HEK293 (cell line): ENCODE measurements around the gene PNLDC1.

Experiments
- CTCF ChIA-PET: fragments of 350-600 bp; formaldehyde crosslinking; extraction: SDS; loops from one replicate; lab custom pipeline; 2021; ENCODE audit warnings: antibody characterized with exemption; lab: Yijun Ruan, JAX
- POLR2A ChIA-PET: fragments of 300-600 bp; formaldehyde crosslinking; extraction: SDS; loops from one replicate; lab custom pipeline; 2020; ENCODE audit warnings: antibody characterized with exemption, inconsistent platforms; lab: Yijun Ruan, JAX
- H3K27ac ChIP-seq: fragments of 200-500 bp; sonication (Bioruptor generic); 2 replicates; pipeline ENCODE4 v1.5.1; 2014; ENCODE audit warnings: low read depth, low read length, control low read depth, inconsistent platforms; ENCODE audit errors: extremely low read depth
- H3K36me3 ChIP-seq, 2 experiments: fragments of 200-500 bp in 1 of 2; sonication (Bioruptor generic) in 1 of 2; 1 replicate in 1 of 2; 2 replicates in 1 of 2; pipeline ENCODE4 v1.5.1; 2014 to 2017; ENCODE audit warnings: inconsistent platforms in 2 of 2, low read length in 2 of 2; ENCODE audit not compliant: control insufficient read depth in 2 of 2, insufficient read depth in 1 of 2
- H3K4me1 ChIP-seq: fragments of 200-500 bp; sonication (Bioruptor generic); 2 replicates; pipeline ENCODE4 v1.5.1; 2014; ENCODE audit warnings: mild to moderate bottlenecking, low read length, inconsistent platforms; ENCODE audit not compliant: control insufficient read depth, insufficient read depth
- H3K4me3 ChIP-seq: 2 replicates; pipeline ENCODE4 v1.5.1; 2011; ENCODE audit warnings: low read depth, mild to moderate bottlenecking, control low read depth, low read length, moderate library complexity
- H3K9me3 ChIP-seq: fragments of 200-500 bp; sonication (Bioruptor generic); 2 replicates; pipeline ENCODE4 v1.5.1; 2014; ENCODE audit warnings: low read depth, low read length, inconsistent platforms; ENCODE audit not compliant: control insufficient read depth, insufficient read depth
- KLF16 ChIP-seq: fragments of 450-650 bp; formaldehyde crosslinking; IDR thresholded peaks from 2 replicates; pipeline ENCODE4 v1.5.1; 2017; ENCODE audit warnings: missing biosample characterization, missing genetic modification characterization
- OVOL3 ChIP-seq: fragments of 450-650 bp; formaldehyde crosslinking; IDR thresholded peaks from 2 replicates; pipeline ENCODE4 v1.5.1; 2016; ENCODE audit warnings: missing biosample characterization, missing genetic modification characterization
- YY1 ChIP-seq: fragments of 450-650 bp; formaldehyde crosslinking; IDR thresholded peaks from 2 replicates; pipeline ENCODE4 v1.5.1; 2018; ENCODE audit warnings: missing biosample characterization, missing genetic modification characterization
- ZBTB17 ChIP-seq: fragments of 450-650 bp; formaldehyde crosslinking; IDR thresholded peaks from 2 replicates; pipeline ENCODE4 v1.5.1; 2016; ENCODE audit warnings: missing biosample characterization, missing genetic modification characterization
- ZNF202 ChIP-seq: fragments of 450-650 bp; formaldehyde crosslinking; IDR thresholded peaks from 2 replicates; pipeline ENCODE4 v1.5.1; 2016; ENCODE audit warnings: missing biosample characterization, missing genetic modification characterization, borderline replicate concordance
- ZNF239 ChIP-seq: fragments of 450-650 bp; formaldehyde crosslinking; IDR thresholded peaks from 2 replicates; pipeline ENCODE4 v1.5.1; 2016; ENCODE audit warnings: missing biosample characterization, missing genetic modification characterization
- ZNF391 ChIP-seq: fragments of 450-650 bp; formaldehyde crosslinking; IDR thresholded peaks from 2 replicates; pipeline ENCODE4 v1.5.1; 2016; ENCODE audit warnings: low read depth, missing biosample characterization, missing genetic modification characterization, borderline replicate concordance
- ZNF394 ChIP-seq: fragments of 450-650 bp; formaldehyde crosslinking; IDR thresholded peaks from 2 replicates; pipeline ENCODE4 v1.5.1; 2016; ENCODE audit warnings: missing biosample characterization, missing genetic modification characterization, mild to moderate bottlenecking, moderate library complexity, borderline replicate concordance
- ZNF48 ChIP-seq: fragments of 450-650 bp; formaldehyde crosslinking; IDR thresholded peaks from 2 replicates; pipeline ENCODE4 v1.5.1; 2016; ENCODE audit warnings: missing biosample characterization, missing genetic modification characterization
- ZNF670 ChIP-seq: fragments of 450-650 bp; formaldehyde crosslinking; IDR thresholded peaks from 2 replicates; pipeline ENCODE4 v1.5.1; 2016; ENCODE audit warnings: missing biosample characterization, missing genetic modification characterization, low read depth
- ZNF792 ChIP-seq: fragments of 450-650 bp; formaldehyde crosslinking; IDR thresholded peaks from 2 replicates; pipeline ENCODE4 v1.5.1; 2016; ENCODE audit warnings: missing biosample characterization, missing genetic modification characterization
- ZSCAN5A ChIP-seq: fragments of 450-650 bp; formaldehyde crosslinking; IDR thresholded peaks from 2 replicates; pipeline ENCODE4 v1.5.1; 2016; ENCODE audit warnings: missing biosample characterization, missing genetic modification characterization
- ZXDB ChIP-seq: fragments of 450-650 bp; formaldehyde crosslinking; IDR thresholded peaks from 2 replicates; pipeline ENCODE4 v1.5.1; 2016; ENCODE audit warnings: missing biosample characterization, missing genetic modification characterization
- TF ChIP-seq, protein P1 (sequence below): fragments of 450-650 bp; formaldehyde crosslinking; IDR thresholded peaks from 2 replicates; pipeline ENCODE4 v1.5.1; 2016; ENCODE audit warnings: missing biosample characterization, missing genetic modification characterization, borderline replicate concordance
- TF ChIP-seq, protein P2 (sequence below): fragments of 450-650 bp; formaldehyde crosslinking; IDR thresholded peaks from 2 replicates; pipeline ENCODE4; 2016; ENCODE audit warnings: missing biosample characterization, missing genetic modification characterization
- TF ChIP-seq, protein P3 (sequence below): fragments of 450-650 bp; formaldehyde crosslinking; IDR thresholded peaks from 2 replicates; pipeline ENCODE4 v1.5.1; 2017; ENCODE audit warnings: missing biosample characterization, missing genetic modification characterization
- TF ChIP-seq, protein P4 (sequence below): fragments of 450-650 bp; formaldehyde crosslinking; IDR thresholded peaks from 2 replicates; pipeline ENCODE4 v1.5.1; 2016; ENCODE audit warnings: missing biosample characterization, missing genetic modification characterization, low read depth

PNLDC1 gene

DNA sequence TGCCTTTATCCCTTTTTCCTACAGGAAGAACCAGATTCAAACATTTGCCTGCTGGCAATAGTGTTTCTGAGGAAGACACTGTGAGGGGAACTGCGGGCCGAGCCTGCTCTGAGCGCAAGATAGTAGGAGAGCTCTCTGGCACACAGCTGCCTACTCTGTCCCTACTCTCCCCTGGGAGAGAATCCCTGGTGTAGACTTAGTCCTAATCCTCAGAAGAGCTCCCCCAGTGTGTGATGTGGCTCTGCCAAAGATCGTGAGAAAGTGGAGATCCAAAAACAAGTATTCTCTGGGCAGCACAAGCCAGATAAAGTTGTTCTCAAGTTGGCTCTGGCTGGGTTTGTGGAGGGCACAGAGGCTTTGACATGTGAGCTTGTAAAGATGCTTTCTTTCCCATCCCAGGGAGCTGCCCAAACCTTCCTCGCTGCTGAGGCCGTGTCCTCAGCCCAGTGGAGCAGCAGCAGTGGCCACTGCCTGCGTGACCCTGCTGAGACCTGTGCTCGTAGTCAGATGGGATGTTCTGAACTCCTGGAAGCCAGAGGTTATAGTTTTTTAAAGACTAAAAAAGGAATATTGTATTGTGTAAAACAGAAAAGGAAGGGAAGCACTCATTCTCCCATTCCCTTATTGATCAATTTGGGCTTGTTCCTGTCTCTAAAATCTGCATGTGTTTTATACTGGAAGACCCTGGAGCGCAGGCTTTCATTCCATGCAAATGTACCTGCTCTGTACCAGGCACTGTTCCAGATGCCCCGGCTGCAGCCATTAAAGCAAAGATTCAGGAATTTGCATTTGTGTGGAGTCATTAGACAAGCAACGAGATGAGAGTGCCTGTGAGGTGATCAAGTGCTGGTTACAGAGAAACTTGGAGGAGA, 30.7 kb downstream of the PNLDC1 start (continued):
- TF ChIP-seq, protein P1, sequence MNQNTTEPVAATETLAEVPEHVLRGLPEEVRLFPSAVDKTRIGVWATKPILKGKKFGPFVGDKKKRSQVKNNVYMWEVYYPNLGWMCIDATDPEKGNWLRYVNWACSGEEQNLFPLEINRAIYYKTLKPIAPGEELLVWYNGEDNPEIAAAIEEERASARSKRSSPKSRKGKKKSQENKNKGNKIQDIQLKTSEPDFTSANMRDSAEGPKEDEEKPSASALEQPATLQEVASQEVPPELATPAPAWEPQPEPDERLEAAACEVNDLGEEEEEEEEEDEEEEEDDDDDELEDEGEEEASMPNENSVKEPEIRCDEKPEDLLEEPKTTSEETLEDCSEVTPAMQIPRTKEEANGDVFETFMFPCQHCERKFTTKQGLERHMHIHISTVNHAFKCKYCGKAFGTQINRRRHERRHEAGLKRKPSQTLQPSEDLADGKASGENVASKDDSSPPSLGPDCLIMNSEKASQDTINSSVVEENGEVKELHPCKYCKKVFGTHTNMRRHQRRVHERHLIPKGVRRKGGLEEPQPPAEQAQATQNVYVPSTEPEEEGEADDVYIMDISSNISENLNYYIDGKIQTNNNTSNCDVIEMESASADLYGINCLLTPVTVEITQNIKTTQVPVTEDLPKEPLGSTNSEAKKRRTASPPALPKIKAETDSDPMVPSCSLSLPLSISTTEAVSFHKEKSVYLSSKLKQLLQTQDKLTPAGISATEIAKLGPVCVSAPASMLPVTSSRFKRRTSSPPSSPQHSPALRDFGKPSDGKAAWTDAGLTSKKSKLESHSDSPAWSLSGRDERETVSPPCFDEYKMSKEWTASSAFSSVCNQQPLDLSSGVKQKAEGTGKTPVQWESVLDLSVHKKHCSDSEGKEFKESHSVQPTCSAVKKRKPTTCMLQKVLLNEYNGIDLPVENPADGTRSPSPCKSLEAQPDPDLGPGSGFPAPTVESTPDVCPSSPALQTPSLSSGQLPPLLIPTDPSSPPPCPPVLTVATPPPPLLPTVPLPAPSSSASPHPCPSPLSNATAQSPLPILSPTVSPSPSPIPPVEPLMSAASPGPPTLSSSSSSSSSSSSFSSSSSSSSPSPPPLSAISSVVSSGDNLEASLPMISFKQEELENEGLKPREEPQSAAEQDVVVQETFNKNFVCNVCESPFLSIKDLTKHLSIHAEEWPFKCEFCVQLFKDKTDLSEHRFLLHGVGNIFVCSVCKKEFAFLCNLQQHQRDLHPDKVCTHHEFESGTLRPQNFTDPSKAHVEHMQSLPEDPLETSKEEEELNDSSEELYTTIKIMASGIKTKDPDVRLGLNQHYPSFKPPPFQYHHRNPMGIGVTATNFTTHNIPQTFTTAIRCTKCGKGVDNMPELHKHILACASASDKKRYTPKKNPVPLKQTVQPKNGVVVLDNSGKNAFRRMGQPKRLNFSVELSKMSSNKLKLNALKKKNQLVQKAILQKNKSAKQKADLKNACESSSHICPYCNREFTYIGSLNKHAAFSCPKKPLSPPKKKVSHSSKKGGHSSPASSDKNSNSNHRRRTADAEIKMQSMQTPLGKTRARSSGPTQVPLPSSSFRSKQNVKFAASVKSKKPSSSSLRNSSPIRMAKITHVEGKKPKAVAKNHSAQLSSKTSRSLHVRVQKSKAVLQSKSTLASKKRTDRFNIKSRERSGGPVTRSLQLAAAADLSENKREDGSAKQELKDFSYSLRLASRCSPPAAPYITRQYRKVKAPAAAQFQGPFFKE, result no peak
- TF ChIP-seq ZNF48 (tag by site-specific recombination) (no peak), OVOL3 (no peak)

GRCh38 chr6:159831373-159831679, 31.2 kb downstream of the PNLDC1 start:
- no peaks in the 10 kb centered on the region for H3K9me3 ChIP-seq
- TF ChIP-seq ZNF239 (tag by site-specific recombination) (no peak), ZNF391 (tag by site-specific recombination) (no peak), ZNF202 (tag by site-specific recombination) (no peak), ZNF670 (tag by site-specific recombination) (no peak), ZBTB17 (tag by site-specific recombination) (no peak)
- TF ChIP-seq, protein P2, sequence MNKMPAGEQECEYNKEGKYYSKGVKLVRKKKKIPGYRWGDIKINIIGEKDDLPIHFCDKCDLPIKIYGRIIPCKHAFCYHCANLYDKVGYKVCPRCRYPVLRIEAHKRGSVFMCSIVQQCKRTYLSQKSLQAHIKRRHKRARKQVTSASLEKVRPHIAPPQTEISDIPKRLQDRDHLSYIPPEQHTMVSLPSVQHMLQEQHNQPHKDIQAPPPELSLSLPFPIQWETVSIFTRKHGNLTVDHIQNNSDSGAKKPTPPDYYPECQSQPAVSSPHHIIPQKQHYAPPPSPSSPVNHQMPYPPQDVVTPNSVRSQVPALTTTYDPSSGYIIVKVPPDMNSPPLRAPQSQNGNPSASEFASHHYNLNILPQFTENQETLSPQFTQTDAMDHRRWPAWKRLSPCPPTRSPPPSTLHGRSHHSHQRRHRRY (tag by site-specific recombination), result no peak
- TF ChIP-seq, protein P3, sequence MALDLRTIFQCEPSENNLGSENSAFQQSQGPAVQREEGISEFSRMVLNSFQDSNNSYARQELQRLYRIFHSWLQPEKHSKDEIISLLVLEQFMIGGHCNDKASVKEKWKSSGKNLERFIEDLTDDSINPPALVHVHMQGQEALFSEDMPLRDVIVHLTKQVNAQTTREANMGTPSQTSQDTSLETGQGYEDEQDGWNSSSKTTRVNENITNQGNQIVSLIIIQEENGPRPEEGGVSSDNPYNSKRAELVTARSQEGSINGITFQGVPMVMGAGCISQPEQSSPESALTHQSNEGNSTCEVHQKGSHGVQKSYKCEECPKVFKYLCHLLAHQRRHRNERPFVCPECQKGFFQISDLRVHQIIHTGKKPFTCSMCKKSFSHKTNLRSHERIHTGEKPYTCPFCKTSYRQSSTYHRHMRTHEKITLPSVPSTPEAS (tag by site-specific recombination), result no peak
- H3K4me1 ChIP-seq, result no peaks in the 10 kb centered on the region
- ChIA-PET POLR2A (no interaction called here), CTCF (no interaction called here)
- H3K36me3 ChIP-seq, result no peaks in the 10 kb centered on the region
- no peak overlapping the region for H3K4me3 ChIP-seq
- no peak overlapping the region for H3K27ac ChIP-seq

- Histone ChIP-seq H3K4me3 (no peak overlapping the region), H3K36me3 (no peaks in the 10 kb centered on the region), H3K4me1 (no peaks in the 10 kb centered on the region), H3K9me3 (no peaks in the 10 kb centered on the region), H3K27ac (no peak overlapping the region)
- POLR2A ChIA-PET, result interaction anchor here (0.6 to 1.1 kb wide), 2 partner anchors 106 to 199 kb away, joined by 4 read pairs; partner anchors contain the start of gene WTAP
- TF ChIP-seq ZNF792 (tag by site-specific recombination) (no peak), ZNF394 (tag by site-specific recombination) (no peak), KLF16 (tag by site-specific recombination) (no peak), ZSCAN5A (no peak), YY1 (tag by site-specific recombination) (no peak), ZXDB (no peak)
- TF ChIP-seq, protein P4, sequence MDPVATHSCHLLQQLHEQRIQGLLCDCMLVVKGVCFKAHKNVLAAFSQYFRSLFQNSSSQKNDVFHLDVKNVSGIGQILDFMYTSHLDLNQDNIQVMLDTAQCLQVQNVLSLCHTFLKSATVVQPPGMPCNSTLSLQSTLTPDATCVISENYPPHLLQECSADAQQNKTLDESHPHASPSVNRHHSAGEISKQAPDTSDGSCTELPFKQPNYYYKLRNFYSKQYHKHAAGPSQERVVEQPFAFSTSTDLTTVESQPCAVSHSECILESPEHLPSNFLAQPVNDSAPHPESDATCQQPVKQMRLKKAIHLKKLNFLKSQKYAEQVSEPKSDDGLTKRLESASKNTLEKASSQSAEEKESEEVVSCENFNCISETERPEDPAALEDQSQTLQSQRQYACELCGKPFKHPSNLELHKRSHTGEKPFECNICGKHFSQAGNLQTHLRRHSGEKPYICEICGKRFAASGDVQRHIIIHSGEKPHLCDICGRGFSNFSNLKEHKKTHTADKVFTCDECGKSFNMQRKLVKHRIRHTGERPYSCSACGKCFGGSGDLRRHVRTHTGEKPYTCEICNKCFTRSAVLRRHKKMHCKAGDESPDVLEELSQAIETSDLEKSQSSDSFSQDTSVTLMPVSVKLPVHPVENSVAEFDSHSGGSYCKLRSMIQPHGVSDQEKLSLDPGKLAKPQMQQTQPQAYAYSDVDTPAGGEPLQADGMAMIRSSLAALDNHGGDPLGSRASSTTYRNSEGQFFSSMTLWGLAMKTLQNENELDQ (tag by site-specific recombination), result no peak
- CTCF ChIA-PET, result interaction anchor here (1.1 to 1.2 kb wide), 2 partner anchors 10 to 16 kb away, joined by 3 to 5 read pairs; no protein-coding TSS in a partner anchor
These were observed 32.9 kb downstream of the PNLDC1 start for GRCh38 chr6:159832946-159833345.
